ENCODE results near the gene ZNF407.

ZNF407 gene

DNA sequence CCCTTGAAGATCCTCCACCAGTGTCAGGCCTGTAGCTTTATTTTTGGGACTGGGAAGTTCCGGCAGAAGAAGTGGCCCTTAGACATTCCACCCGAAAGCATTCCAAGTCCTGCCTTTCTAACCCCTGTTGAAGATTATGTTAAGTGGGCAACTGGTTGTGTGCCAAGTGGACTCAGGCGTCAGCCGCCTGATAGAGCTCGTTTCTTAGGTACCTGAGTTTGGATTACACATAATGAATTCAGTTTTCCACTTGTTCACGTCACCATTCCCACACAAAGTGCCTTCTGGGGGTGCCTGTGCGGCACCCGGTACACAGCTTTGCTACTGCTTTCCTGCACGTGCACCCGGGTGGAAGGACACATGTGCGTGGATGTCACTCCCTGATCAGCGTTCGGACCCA lies 454.8 kb downstream of the ZNF407 start:
- DNase-seq (ENCODE audit: low read depth) = no peak

DNA sequence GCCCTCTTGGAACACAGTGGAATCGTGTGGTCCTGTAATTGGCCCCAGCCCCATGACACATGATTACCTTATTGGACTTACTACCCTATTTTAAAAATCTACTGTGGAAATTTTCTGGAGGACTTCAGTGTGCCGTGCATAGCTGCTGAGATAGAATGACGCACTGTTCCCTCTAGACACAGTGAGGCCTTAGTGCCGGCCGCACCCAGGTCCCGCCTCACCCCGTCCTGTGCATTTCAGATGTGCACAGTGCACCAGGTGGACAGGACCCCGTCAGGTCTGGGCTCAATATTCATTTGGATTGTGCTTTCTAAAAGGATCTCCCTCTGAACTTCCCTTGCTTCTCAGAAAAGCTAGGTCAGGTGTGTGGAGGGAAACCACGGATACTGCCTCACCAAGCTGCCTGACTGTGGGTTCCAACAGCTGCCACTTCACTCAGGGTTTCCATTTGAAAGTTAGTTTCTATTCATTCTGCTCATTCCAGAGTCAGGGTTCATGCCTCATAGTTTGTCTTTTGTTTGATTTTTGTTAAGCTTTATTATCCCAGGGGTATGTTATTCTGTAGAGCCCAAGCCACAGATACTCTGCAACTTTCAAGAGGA lies 455.5 kb downstream of the ZNF407 start:
- DNase-seq (ENCODE audit: low read depth) = no peak

DNA sequence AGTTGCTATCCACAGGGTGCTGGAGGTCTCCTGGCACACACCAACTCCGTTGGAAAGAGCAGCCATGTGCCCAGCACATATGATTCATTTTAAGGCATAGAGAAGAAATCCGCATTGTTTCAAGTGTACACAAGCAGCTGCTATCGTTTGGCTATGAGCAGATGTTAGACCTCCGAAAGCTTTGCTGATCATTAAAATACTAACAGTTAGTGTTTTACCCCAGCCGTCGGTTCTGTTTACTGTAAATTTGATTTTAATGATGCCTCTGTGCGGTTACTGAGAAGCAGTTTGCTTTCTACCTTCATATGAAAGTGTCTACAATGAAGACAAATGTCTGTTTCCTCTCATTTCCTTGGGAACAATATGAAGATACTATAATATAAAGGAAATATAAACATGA lies 456.4 kb downstream of the ZNF407 start:
- DNase-seq (ENCODE audit: low read depth) = no peak

DNA sequence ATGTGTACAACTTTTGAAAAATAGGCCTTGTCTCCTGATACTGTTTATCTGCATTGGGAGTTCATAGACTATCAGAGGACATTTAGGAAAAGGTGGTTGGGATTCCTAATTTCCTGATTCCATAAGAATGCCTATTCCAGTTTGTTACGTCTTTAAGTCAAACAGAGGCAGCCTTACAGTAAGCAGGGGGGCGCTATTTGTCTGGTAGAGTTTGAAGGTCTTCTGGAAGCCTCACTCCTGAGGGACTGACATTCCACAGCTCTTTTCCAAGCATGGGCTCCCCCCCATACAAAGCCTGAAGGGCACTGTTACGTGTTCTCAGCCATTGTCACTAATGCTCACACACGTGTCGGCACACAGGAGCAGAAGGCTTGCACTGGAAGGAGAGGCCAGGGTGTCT lies 456.9 kb downstream of the ZNF407 start:
- DNase-seq (ENCODE audit: low read depth) = no peak

DNA sequence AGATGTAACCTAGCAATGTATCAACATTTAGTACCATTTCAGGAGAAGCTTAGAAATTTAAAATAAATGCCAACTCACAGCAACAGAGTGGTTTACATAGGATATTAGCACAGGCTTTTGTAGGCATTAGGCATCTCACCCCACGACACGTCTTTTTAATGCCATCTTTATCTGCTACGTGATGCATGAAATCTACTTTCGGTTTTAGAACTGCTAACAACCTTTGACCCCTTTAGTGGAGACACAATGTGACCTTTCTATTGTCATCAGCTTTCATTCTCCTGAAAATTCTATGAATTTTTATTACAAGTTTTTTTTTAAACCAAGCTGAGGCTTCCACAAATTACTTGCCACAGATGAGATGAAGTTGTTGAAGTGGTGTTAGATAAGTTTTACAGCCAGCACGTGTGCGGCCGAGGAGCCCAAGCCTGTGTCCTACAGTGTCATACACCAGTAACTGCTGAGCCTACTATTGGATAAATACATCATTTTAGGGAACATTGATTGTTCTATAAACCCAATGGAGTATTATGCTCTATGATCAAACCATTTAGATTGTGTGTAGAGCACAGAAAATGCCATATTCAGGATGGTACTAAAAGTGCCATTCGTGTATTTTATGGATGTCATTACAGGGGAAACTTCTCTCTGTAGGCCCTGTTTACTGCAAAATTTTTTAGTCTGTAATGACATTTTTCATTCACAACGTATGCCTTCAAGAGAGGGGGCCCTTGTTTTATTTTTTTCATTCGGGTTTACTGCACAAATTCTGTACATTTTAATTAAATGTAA lies 459.7 kb downstream of the ZNF407 start:
- DNase-seq (ENCODE audit: low read depth) = no peak

DNA sequence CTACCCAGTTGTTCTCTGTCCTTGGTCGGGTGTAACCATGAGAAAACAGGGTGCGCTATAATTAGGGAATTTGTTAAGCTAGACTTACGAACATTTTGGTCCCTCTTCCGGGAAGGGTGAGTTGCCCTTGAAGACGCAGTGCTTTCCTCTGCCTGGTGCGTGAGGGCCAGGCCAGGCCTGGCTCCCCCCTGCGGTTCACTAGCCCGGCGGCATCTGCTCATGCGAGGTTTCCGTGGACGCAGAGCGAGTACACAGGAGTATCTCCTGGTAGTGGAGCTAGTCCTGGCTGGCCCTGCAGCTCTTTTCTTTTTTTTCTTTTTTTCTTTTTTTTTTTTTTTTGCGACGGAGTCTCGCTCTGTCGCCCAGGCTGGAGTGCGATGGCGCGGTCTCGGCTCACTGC lies 462.5 kb downstream of the ZNF407 start:
- no peak for DNase-seq (ENCODE audit: low read depth)

DNA sequence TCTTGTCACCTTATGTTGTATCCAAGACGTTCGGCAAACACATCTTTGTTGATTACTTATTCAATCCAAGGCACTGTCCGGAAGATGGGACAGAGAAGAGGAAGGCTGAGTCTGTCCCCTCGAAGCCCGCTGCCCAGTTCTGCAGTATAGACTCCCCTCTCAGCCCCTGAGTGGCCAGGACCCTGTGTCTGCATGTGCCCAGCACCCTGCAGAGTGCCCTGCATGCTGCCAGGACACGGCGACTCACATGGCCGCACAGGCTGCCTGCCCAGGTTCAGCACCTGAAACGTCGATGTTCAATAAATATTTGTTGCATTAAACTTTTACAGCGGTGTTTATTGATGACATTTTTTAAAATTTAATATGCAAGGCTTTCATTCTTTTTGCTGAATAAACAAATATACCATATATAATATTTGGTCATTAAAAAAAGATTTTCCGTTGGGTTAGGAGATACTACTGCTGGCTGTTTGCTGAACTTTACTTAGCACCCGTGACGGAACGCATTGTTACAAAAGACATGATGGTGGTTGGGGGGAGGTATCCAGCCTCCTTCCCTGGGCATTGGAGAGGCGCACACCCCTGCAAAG lies 464.7 kb downstream of the ZNF407 start:
- no peak for DNase-seq (ENCODE audit: low read depth)

DNA sequence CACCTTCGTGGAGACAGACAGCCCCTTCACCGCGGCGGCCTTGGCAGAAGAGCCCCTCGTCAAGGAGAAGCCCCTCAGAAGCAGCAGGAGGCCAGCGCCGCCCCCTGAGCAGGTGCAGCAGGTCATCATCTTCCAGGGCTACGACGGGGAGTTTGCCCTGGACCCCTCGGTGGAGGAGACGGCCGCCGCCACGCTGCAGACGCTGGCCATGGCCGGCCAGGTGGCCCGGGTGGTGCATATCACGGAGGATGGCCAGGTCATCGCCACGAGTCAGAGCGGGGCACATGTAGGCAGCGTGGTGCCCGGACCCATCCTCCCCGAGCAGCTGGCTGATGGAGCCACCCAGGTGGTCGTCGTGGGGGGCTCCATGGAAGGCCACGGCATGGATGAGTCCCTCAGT lies 465.5 kb downstream of the ZNF407 start:
- DNase-seq (ENCODE audit: low read depth) = no peak

DNA sequence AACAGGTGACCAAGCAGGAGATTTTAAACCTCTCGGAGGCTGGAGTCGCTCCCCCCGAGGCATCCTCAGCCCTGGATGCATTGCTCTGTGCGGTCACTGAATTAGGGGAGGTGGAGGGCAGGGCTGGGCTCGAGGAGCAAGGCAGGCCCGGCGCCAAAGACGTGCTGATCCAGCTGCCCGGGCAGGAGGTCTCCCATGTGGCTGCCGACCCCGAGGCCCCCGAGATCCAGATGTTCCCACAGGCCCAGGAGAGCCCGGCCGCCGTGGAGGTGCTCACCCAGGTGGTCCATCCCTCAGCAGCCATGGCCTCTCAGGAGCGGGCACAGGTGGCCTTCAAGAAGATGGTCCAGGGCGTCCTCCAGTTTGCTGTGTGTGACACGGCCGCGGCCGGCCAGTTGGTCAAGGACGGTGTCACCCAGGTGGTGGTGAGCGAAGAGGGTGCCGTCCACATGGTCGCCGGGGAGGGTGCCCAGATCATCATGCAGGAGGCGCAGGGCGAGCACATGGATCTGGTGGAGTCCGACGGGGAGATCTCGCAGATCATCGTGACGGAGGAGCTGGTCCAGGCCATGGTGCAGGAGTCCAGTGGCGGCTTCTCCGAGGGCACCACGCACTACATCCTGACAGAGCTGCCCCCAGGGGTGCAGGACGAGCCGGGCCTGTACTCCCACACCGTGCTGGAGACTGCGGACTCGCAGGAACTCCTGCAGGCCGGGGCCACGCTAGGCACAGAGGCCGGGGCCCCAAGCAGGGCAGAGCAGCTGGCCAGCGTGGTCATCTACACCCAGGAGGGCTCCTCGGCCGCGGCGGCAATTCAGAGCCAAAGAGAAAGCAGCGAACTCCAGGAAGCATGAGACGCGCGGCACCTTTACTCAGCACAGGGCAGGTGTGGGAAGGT lies 466.2 kb downstream of the ZNF407 start:
- DNase-seq (ENCODE audit: low read depth) = no peak

DNA sequence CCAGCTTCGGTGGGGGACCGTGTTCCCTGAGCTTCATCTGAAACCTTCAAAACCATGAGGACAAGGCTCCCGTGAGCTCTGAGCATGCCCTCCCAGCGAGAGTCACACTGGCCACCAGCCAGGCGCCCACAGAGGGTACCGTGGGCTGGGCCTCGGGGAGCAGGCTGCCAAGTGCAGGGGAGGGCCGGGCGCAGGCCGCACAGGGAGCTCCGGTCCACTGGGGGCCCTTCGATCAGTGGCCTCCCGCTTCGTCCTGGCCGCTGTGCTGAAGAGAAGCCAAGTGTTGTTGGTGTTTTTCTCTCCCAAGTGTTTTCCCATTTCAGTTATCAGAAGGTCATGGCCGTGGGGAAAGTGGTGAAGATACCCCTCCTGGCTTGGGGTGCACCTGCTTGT lies 466.8 kb downstream of the ZNF407 start:
- DNase-seq (ENCODE audit: low read depth) = no peak

DNA sequence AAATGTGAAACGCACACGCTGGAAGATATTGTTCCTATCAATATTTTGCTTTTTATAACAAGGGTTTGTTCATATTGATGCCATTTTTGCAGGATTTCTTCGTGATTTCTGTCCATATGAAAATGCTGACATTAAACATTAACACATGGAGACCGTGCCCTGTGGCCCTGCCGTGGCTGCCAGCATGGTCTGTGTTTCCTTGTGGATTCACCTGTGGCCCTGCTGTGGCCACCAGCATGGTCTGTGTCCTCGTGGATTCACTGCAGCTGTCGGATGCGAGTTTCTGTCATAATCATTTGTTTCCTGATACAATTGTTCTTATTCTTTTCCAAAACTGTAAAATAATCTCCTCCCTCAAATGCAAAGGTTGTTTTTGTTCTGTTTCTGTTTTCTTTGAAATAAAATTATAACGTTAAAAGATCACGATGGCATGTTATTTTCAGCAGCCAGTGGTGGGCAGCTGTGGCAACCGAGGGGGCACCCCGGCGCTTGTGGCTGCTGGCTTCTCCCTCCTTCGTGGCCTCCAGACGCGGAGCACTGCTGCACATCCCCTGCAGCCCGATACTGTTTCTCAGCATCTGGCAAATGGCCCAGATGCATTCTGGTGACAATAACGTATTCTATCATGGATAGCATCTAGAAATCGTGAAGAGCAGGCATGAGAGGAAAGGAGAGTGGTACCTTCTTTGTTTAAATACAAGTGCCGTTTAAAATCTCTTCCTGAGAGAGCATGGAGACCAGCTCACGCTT lies 467.8 kb downstream of the ZNF407 start:
- no peak for DNase-seq (ENCODE audit: low read depth)

DNA sequence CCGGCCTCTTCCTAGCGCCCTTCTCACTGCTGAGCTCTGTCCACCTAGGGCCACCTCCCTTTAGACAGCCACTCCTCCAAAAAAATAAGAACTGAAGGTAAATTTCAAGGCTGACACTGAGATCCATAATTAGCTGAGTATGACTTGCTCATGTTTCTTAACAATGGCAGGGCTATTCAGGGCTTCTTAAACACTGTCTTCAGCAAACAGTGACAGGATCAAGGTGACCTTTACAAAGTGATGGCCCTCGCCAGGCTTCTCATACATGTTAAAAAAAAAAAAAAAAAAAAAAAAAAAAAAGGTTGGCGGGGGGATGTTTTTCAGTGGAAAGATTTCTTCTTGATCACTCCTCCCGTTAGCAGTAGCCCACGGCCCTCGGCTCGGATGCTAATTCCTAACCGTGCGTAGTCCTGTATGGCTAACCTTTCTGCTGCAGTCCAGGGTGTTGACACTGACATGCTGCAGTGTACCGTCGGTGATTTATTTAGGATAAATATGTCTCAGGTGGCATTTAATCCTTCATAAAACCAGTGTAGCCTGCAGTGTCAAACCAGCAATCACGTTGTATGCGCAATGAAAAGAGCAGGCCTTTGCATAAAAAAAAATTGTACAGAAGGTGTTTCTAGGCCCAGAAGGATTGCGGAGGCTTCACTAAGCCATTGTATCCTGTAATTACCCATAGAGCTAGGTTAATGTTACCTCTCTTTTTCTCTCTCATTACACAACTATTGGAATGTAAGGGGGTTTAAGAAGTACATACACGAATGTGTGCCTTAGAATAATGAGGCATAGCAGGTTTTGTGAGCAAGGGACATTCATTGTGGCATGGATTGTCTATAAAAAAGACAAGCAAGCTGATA lies 468.6 kb downstream of the ZNF407 start:
- DNase-seq (ENCODE audit: low read depth) = no peak

DNA sequence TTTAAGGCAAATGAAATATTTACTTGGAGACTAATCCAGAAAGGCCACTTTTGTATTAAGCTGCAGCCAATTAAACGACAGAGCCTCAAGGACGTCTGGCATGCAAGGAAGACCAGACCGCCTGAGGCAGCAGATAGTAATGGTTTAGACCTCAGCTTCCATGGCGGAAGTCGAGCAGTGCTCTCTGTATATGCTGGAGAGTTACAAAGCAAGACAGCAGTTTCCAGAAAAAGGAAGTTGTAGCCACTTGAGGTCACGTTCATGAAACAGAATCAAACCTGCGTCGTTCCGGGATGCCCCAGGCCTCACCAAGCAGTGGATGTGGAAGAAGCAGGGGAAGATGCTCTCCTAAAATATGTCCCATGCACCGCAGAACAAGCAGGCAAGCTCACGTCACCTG lies 469.3 kb downstream of the ZNF407 start:
- DNase-seq (ENCODE audit: low read depth) = no peak

DNA sequence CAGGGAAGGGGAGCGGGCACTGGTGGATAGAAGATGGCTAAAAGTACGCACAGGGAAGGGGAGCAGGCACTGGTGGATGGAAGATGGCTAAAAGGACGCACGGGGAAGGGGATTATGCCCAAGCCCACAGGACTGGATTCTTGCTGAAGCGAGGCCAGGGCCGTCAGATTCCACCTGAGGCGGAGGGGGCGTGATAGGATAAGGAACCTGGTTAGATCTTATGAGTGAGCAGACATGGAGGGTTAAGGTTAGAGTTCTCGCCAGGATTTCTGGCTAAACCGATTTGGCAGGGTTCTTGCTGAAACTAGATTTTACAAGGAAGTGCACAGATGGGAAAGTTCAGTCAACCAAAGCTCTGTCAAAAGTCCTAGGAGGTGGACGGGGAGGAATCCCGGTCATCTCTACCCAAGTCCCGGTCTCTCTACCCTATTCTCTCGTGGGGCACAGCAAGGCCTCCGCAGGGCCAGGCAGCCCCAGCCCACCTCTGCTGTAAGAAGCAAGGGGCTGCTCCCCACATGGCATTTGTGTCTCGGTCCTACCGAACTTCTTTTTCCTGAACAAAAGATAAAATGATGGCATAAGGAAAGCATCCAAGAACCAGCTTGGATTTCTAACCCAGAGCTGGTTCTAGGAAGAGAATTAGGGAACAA lies 470.5 kb downstream of the ZNF407 start:
- DNase-seq (ENCODE audit: low read depth) = no peak

DNA sequence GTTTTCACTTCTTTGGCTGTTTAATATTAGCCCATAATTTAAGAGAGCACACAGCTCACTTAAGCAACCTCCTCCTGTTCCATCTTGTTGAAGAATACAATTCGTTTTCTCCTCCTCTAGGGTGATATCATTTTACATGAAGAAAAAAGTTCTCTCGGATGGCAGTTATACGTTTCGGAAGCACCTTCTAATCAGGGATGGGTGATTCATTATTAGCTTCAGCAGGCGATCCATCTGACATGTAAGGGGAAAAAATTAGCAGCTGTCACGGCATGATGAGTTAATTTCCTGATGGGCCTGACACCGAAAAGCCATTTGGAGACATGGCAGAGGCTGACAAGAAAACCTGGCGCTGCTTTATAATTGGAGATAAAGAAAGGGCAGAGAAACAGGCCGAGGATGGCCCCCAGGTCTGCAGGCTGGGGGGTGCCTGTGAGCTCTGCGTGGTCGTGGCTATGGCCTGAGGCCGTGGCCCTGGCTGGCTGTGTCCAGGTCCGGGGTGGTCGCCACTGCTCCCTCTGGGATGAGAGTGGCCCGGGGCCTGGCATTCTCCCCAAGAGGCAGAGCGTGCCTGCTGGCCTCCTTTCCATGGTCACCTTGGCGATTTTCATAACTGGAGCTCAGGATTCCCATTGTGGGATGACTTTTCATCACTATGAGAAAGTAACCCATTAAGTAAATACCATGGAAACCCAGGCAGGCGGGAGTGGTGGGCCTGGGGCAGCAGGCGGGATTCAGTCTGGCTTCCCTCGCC lies 471.2 kb downstream of the ZNF407 start:
- no peak for DNase-seq (ENCODE audit: low read depth)

DNA sequence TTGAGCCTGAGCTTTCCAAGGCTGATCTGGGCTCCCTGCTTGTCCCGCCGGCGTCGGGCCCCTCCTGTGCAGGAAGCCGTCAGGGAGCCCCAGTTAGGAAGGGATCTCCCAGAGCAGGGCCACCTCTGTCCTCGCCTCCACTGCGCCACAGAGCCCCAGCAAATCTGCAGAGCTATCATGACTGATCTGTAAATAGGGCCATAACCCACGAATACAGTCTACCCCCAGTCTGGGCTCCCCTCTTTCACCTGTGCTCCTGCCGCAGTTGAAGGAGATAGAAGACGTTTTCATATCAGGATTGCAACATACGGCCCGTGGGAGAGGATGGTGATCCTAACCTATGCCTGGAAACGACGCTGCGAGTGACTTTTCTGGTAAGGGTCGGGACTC lies 472.6 kb downstream of the ZNF407 start:
- DNase-seq (ENCODE audit: low read depth) = no peak

DNA sequence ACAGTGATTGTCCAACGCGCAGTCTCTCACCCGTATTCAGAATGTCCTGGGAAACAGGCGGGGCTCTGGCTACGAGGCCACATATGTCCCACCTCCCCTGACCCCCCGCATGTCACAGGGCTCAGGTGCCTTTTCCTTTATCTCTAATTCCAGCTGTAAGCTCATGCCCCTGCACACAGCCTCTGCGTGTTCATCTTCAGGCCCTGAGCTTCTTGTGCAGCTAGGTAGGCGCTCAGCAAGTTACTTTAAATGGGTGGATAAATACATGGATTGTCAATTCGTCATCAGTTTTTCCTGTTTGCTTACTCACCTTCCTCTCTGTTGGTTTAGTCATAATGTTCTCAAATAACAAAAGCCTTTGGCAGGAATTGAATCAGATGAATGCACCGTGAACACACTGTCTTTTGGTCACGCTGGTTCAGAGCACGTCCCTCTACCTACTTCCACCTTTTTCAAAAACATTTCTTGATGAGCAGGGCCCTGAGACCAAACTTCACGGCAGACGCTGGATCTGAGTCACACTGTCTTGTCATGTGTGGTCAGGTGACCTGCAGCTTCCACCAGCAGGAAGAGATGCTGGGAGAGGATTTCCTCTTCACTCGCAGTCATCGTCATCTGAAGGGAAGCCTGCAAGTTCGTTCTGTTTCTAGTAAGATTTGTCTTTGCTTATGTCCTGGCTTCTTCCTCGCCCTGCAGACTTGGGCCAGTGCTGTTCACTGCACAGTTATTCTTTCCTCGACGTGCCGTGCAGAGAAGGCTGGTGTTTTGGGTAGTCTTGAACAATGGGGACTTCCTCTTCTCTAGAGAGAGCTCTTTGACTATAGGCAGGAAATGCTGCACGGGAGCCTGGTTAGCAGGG lies 473.2 kb downstream of the ZNF407 start:
- peak; percentile 53 for DNase-seq (ENCODE audit: low read depth)

DNA sequence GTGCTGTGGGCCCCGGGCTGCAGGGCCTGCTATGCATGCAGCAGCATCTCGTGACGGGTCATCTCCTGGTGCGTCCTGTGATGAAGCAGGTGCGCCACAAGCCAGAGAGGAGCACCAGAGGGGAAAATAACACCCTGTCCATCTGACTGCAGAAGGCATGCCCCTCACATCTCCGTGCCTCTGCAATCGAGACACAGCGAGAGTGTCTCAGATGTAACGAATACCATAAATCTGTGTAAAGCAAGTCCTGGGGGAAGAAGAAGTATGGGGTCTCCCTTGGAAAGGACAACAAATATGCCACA lies 473.8 kb downstream of the ZNF407 start:
- DNase-seq (ENCODE audit: low read depth) = no peak

Data from activated T-cell treated with anti-CD3 and anti-CD28 coated beads for 48 hours (primary cell).